ENCODE measurements around the gene HERC3.

GRCh38 chr4:88720451-88721428 is 128.5 kb downstream of the HERC3 start:
- TF ChIP-seq CTCF (IDR thresholded peaks at IDR 0.05) (no peak), POLR2A (IDR thresholded peaks at IDR 0.05) (no peak)
